Left lung (tissue), 10 donors: ENCODE data around the gene BFSP1. TPM values are rescaled to one million over a fixed set of nuclear protein-coding genes. Genes with fewer than 3 reads are reported as not detected.

ENCODE experiments used
- ATAC-seq: fragments of 200-7000 bp; cut with Tn5 transposase; one replicate; pipeline ENCODE4 v1.9.1; 2020; ENCODE audit warnings: moderate library complexity
- DNase-seq, 4 donors: peaks; one replicate each; pipeline ENCODE4 v3.0.0-alpha.2; 2013 to 2020
- H3K27ac ChIP-seq, 2 donors: fragments of 200-600 bp; sonication (generic) in 1 of 2; one replicate each; pipeline versions ENCODE4 v1.5.0 to v1.8.0; 2020 to 2021
- H3K27me3 ChIP-seq, 2 donors: fragments of 200-600 bp; sonication (generic) in 1 of 2; one replicate each; pipeline versions ENCODE4 v1.5.0 to v1.8.0; 2020 to 2021
- H3K36me3 ChIP-seq, 2 donors: fragments of 200-600 bp; sonication (generic) in 1 of 2; one replicate each; pipeline versions ENCODE4 v1.5.0 to v1.8.0; 2020 to 2021
- H3K4me1 ChIP-seq, 2 donors: fragments of 200-600 bp; one replicate each; pipeline ENCODE4 v1.8.0; 2021
- H3K4me3 ChIP-seq, 2 donors: fragments of 200-600 bp; sonication (generic) in 1 of 2; one replicate each; pipeline versions ENCODE4 v1.5.0 to v1.8.0; 2020 to 2021; ENCODE audit warnings: mild to moderate bottlenecking in 1 of 2
- H3K9me3 ChIP-seq, 2 donors: fragments of 200-600 bp; sonication (generic) in 1 of 2; one replicate each; pipeline versions ENCODE4 v1.5.0 to v1.8.0; 2020 to 2021
- intact Hi-C, 2 donors: fragments of 100-400 bp; cut with DNase I; formaldehyde crosslinking; loops; one replicate each; pipeline versions ENCODE4 v1.11.2 to v1.14.2; 2022
- polyA plus RNA-seq, 6 donors: library from polyadenylated mRNA; unstranded; fragments of 120-200 nt; gene quantifications; one replicate each; pipeline ENCODE4 v1.2.1, GENCODE V29; 2013; ENCODE audit not compliant: insufficient read length in 6 of 6
- total RNA-seq, 2 donors: library from RNA; stranded (reverse); fragmentation: NEBNext Ultra II Directional; extraction: Animal tissue kit (Norgen Biotek cat#: 25700); gene quantifications; one replicate each; pipeline ENCODE4 v1.2.1, GENCODE V29; 2021
- TF ChIP-seq, protein P1 (sequence below), 2 donors: fragments of 200-600 bp; sonication (generic) in 1 of 2; IDR thresholded peaks; one replicate each; pipeline versions ENCODE4 v1.5.0 to v1.8.0; 2021; ENCODE audit warnings: antibody characterized with exemption in 2 of 2
- donor health status: DM: no; HTN: yes; CAD: no.
- donor health status: DM: no; HTN: no; CAD: no.

BFSP1 gene
- total and polyA plus RNA-seq, 8 donors, result 1.9 to 4.2 (median 3.9) TPM

DNA sequence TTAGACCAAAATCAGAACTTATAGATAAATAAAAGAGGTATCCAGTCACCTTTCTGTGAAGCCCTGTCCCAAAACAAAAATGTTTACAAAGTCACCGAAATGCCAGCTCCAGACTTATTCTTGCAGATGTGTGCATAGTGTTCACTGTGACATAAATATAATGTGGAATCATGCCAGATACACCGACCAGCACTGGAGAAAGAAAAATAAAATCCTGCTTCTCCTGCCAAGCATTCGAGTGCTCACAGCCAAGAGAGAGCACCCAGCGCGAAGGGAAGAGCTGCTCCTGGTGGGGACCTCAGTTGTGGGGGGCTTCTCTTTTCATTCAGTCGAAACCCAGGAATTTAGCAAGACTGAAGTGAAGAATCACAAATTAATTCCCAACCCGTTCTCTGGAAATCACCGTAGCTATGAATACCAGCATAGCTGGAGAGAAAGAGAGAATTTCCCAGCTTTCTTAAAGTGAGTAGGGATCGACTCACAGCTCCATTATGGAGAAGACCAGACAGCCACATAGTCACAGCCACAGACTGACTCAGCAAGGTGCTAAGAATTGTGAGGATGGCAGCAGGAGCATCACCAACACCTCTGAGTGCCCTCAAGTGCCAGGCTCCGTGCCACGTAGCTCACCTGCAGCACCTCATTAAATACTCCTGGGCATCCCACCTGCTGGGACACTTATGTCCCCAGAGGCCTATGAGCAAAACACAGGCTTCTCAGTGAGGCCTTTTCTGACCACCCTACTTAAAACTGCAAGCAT, 33.2 kb downstream of the BFSP1 start:
- ATAC-seq, result no peak
- Histone ChIP-seq H3K36me3 (no peaks in the 10 kb centered on the region), H3K4me1 (no peaks in the 10 kb centered on the region), H3K9me3 (no peaks in the 10 kb centered on the region), H3K4me3 (no peak overlapping the region), H3K27me3 (no peaks in the 10 kb centered on the region), H3K27ac (no peak overlapping the region)
- intact Hi-C loops, result no loop called here
- DNase-seq, result peak in 2 of 4 donors; percentile 17 to 28
- TF ChIP-seq, protein P1, sequence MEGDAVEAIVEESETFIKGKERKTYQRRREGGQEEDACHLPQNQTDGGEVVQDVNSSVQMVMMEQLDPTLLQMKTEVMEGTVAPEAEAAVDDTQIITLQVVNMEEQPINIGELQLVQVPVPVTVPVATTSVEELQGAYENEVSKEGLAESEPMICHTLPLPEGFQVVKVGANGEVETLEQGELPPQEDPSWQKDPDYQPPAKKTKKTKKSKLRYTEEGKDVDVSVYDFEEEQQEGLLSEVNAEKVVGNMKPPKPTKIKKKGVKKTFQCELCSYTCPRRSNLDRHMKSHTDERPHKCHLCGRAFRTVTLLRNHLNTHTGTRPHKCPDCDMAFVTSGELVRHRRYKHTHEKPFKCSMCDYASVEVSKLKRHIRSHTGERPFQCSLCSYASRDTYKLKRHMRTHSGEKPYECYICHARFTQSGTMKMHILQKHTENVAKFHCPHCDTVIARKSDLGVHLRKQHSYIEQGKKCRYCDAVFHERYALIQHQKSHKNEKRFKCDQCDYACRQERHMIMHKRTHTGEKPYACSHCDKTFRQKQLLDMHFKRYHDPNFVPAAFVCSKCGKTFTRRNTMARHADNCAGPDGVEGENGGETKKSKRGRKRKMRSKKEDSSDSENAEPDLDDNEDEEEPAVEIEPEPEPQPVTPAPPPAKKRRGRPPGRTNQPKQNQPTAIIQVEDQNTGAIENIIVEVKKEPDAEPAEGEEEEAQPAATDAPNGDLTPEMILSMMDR (IDR thresholded peaks at IDR 0.05), result no peak

DNA sequence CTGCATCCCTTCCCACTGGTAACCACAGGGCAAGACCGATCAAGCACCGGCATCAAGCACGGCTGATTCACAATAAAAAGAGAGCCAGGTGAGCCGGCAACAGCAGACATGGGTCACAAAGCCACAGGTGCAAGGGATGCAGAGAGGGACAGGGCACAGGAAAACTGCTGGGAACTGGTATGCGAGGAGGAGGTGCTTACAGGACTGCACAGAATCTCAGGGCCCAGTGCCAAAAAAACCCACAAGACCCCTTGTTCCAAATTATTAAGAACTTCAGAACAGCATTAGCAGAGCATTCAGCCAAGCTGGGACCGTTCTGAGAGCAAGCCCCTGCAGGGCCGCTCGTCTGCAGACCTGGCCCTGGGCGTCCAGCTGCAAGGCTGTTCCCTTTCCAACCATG, 35.4 kb downstream of the BFSP1 start:
- no peaks in the 10 kb centered on the region for H3K36me3 ChIP-seq
- no peaks in the 10 kb centered on the region for H3K27me3 ChIP-seq
- no peak overlapping the region for H3K4me3 ChIP-seq
- TF ChIP-seq, protein P1 (IDR thresholded peaks at IDR 0.05), result no peak
- intact Hi-C loops, result no loop called here
- no peaks in the 10 kb centered on the region for H3K9me3 ChIP-seq
- DNase-seq, result no peak
- no peak overlapping the region for H3K27ac ChIP-seq
- H3K4me1 ChIP-seq, result no peaks in the 10 kb centered on the region
- no peak for ATAC-seq

DNA sequence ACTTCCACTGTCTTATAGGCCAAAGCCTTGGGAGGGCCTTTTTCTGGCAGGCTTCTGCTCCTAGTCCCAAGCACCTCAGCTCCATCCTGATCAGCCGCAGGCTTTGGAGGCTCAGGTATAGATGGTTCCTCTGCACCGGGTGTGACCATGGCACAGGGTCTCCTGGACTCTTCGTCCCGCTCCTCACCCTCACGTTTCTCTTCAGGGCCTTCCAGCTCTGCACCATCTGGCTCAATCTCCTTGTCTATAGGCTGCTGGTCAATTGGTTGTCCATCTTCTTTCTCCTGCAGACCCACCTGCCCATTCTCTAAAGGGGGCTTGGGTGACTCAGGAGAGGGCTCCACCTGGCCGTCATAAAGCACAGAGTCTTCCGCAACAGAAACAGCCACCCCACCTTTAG, 37.0 kb downstream of the BFSP1 start:
- no peak overlapping the region for H3K27ac ChIP-seq
- no peaks in the 10 kb centered on the region for H3K9me3 ChIP-seq
- TF ChIP-seq, protein P1 (IDR thresholded peaks at IDR 0.05), result no peak
- no peak overlapping the region for H3K4me3 ChIP-seq
- no peak for DNase-seq
- no peaks in the 10 kb centered on the region for H3K27me3 ChIP-seq
- intact Hi-C loops, result no loop called here
- ATAC-seq, result no peak
- no peaks in the 10 kb centered on the region for H3K4me1 ChIP-seq
- H3K36me3 ChIP-seq, result no peaks in the 10 kb centered on the region

DNA sequence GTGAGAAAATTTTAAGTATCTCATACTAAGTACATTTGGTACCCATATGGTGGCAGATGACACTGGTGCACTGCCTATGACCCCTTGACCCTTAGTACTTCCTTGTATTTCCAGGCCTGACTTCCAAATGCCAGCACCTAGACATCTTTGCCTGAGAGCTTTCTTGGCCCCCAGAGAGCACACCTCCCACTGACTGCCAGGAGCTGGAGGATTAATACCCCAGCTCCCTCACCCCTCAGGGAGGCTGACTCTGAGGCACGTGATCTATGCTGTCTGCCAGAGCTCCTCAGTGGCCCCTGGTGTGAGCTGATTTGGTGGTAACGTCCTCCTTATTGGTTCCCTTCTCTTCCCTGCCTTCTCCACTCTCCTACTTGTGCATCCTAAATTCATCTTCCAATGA, 38.0 kb downstream of the BFSP1 start:
- H3K36me3 ChIP-seq, result no peaks in the 10 kb centered on the region
- no peaks in the 10 kb centered on the region for H3K9me3 ChIP-seq
- H3K27me3 ChIP-seq, result no peaks in the 10 kb centered on the region
- H3K4me3 ChIP-seq, result no peak overlapping the region
- H3K27ac ChIP-seq, result no peak overlapping the region
- no peaks in the 10 kb centered on the region for H3K4me1 ChIP-seq
- ATAC-seq (no peak), DNase-seq (no peak)
- TF ChIP-seq, protein P1 (IDR thresholded peaks at IDR 0.05), result no peak
- intact Hi-C loops, result no loop called here

DNA sequence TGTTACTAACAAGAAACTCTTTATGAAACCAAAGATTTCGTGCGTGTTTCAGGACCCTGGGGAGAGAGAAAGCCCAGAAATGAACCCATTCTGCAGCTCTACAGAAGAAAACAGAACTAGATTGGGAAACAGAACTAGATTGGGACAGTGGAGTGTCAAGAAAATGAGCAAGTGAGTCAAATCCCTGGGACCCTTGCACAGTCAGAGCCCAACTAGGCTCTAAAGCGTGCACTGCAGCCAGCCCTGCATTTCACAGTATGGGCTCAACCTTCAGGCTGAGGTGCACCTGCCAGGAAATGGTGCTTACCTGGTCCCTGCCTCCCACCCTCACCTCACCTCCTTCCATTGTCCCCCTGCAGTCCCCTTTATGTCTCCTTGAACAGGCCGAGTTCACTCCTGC, 39.7 kb downstream of the BFSP1 start:
- DNase-seq (no peak), ATAC-seq (no peak)
- H3K36me3 ChIP-seq, result no peaks in the 10 kb centered on the region
- H3K4me1 ChIP-seq, result no peaks in the 10 kb centered on the region
- no peak overlapping the region for H3K4me3 ChIP-seq
- no peaks in the 10 kb centered on the region for H3K9me3 ChIP-seq
- no peaks in the 10 kb centered on the region for H3K27me3 ChIP-seq
- no peak overlapping the region for H3K27ac ChIP-seq
- intact Hi-C loops, result no loop called here
- TF ChIP-seq, protein P1 (IDR thresholded peaks at IDR 0.05), result no peak
